Suprapubic skin (tissue), 4 donors: ENCODE data around the gene SESN2. TPM values are rescaled to one million over a fixed set of nuclear protein-coding genes. Genes with fewer than 3 reads are reported as not detected.

ENCODE experiments used
- DNase-seq, 2 donors: peaks; one replicate each; pipeline ENCODE4 v3.0.0-alpha.2; 2019; ENCODE audit warnings: low spot score in 2 of 2
- H3K27ac ChIP-seq: fragments of 200-600 bp; sonication (generic); one replicate; pipeline ENCODE4 v1.5.1; 2019
- H3K27me3 ChIP-seq: fragments of 200-600 bp; sonication (generic); one replicate; pipeline ENCODE4 v1.5.1; 2019
- H3K36me3 ChIP-seq: fragments of 200-600 bp; sonication (generic); one replicate; pipeline ENCODE4 v1.5.1; 2019
- H3K4me1 ChIP-seq: fragments of 200-600 bp; sonication (generic); one replicate; pipeline ENCODE4 v1.5.1; 2019
- H3K4me3 ChIP-seq: fragments of 200-600 bp; sonication (generic); one replicate; pipeline ENCODE4 v1.5.1; 2019; ENCODE audit warnings: mild to moderate bottlenecking
- H3K9me3 ChIP-seq: fragments of 200-600 bp; sonication (generic); one replicate; pipeline ENCODE4 v1.5.1; 2019
- EP300 ChIP-seq: sonication (generic); formaldehyde crosslinking; IDR thresholded peaks from one replicate; pipeline ENCODE4 v1.6.1; 2017; ENCODE audit warnings: antibody characterized with exemption
- POLR2A ChIP-seq, 2 donors: fragments of 450-650 bp; IDR thresholded peaks; one replicate each; pipeline ENCODE4 v1.6.1; 2017; ENCODE audit warnings: antibody characterized with exemption in 2 of 2, mild to moderate bottlenecking in 2 of 2, moderate library complexity in 2 of 2
- POLR2AphosphoS5 ChIP-seq, 3 donors: sonication (generic); formaldehyde crosslinking; IDR thresholded peaks; one replicate each; pipeline ENCODE4 v1.6.1; 2017; ENCODE audit warnings: antibody characterized with exemption in 3 of 3
- WGBS: methylation state at CpG from one replicate; pipeline ENCODE4 v1.1.5; 2018; 5-methylcytosine and 5-hydroxymethylcytosine counted together
- total RNA-seq, 4 donors: library from RNA; depleted of rRNA; stranded (reverse); fragments of >200 nt; gene quantifications; one replicate each; pipeline ENCODE4 v1.1.0, GENCODE V29; 2016
- TF ChIP-seq, protein P1 (sequence below), 2 donors: fragments of 200-600 bp in 1 of 2; fragments of 450-650 bp in 1 of 2; sonication (generic) in 1 of 2; IDR thresholded peaks; one replicate each; pipeline ENCODE4 v1.5.1; 2016 to 2019; ENCODE audit warnings: antibody characterized with exemption in 2 of 2, mild to moderate bottlenecking in 1 of 2, moderate library complexity in 1 of 2

SESN2 gene
- total RNA-seq, 4 donors from 2014 or later, result 7.4 to 12.1 (median 7.5) TPM

DNA sequence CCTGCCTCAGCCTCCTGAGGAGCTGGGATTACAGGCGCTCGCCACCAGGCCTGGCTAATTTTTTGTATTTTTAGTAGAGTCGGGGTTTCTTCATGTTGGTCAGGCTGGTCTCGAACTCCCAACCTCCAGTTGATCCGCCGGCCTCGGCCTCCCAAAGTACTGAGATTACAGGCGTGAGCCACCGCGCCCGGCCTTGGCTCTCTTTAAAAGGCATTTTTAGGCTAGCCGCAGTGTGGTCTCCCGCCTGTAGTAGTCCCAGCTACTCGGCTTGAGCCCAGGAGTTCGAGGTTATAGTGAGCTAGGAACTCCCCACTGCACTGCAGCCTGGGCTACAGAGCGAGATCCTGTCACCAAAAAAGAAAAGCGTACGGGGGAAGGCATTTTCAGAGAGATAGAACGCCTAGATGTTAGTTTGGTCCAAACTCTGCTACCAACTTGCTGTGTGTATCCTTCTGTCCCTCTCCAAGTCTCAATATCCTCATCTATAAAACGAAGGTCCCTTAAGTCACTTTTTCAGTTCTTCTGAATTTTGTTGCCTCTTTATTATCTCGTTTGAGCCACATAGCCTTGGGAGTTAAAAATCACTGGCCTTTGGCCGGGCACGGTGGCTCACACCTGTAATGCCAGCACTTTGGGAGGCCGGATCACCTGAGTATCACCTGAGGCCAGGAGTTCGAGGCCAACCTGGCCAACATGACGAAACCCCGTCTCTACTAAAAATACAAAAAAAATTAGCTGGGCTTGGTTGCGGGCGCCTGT, 70.3 kb downstream of the SESN2 start:
- TF ChIP-seq POLR2AphosphoS5 (IDR thresholded peaks at IDR 0.05), result no peak
- no peak for TF ChIP-seq EP300
- TF ChIP-seq POLR2A (IDR thresholded peaks at IDR 0.05), result no peak
- TF ChIP-seq, protein P1, sequence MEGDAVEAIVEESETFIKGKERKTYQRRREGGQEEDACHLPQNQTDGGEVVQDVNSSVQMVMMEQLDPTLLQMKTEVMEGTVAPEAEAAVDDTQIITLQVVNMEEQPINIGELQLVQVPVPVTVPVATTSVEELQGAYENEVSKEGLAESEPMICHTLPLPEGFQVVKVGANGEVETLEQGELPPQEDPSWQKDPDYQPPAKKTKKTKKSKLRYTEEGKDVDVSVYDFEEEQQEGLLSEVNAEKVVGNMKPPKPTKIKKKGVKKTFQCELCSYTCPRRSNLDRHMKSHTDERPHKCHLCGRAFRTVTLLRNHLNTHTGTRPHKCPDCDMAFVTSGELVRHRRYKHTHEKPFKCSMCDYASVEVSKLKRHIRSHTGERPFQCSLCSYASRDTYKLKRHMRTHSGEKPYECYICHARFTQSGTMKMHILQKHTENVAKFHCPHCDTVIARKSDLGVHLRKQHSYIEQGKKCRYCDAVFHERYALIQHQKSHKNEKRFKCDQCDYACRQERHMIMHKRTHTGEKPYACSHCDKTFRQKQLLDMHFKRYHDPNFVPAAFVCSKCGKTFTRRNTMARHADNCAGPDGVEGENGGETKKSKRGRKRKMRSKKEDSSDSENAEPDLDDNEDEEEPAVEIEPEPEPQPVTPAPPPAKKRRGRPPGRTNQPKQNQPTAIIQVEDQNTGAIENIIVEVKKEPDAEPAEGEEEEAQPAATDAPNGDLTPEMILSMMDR (IDR thresholded peaks at IDR 0.05), result peak in 1 of 2 donors; percentile 16
- Histone ChIP-seq H3K4me3 (peak overlapping the region; percentile 73), H3K36me3 (peaks cover 34% of the 10 kb centered on the region), H3K27ac (peak overlapping the region; percentile 87), H3K27me3 (no peaks in the 10 kb centered on the region), H3K4me1 (peaks cover 21% of the 10 kb centered on the region), H3K9me3 (no peaks in the 10 kb centered on the region)
- 37% methylated on average over 29 of the region's 29 CpGs for WGBS
- peak in 1 of 2 donors; percentile 71 for DNase-seq

Other genes with a start within 250 kb of the SESN2 start
- gene EYA3, start 170.9 kb upstream of the SESN2 start, total RNA-seq, result 10 to 100 TPM; 15.4 to 20.3 (median 17.2) TPM
- gene PTAFR, start 82.8 kb upstream of the SESN2 start, total RNA-seq, result 1 to 10 TPM; 3.3 to 6.8 (median 5.5) TPM
- gene DNAJC8, start 26.5 kb upstream of the SESN2 start, total RNA-seq, result 10 to 100 TPM; 28.2 to 39.0 (median 31.7) TPM
- 100 to 1,000 TPM; 195 to 277 (median 229) TPM for gene ATP5IF1, start 23.4 kb upstream of the SESN2 start, total RNA-seq
- gene MED18, start 69.5 kb downstream of the SESN2 start, total RNA-seq, result 10 to 100 TPM in 3 of 4 donors, 1 to 10 TPM in 1; 9.0 to 17.3 (median 12.4) TPM
- gene PHACTR4, start 110.2 kb downstream of the SESN2 start, total RNA-seq, result 10 to 100 TPM; 29.0 to 64.2 (median 47.5) TPM
- 10 to 100 TPM; 19.8 to 36.8 (median 25.3) TPM for gene RCC1, start 246.5 kb downstream of the SESN2 start, total RNA-seq